ENCODE measurements around the gene HRH1.

The HRH1 gene

GRCh38 chr3:11206316-11206715, 52.0 kb downstream of the HRH1 start:
- no peaks in the 10 kb centered on the region for H4K20me1 ChIP-seq (ENCODE audit: insufficient read depth)
- H3K79me2 ChIP-seq (ENCODE audit: insufficient read depth, low read depth), result no peaks in the 10 kb centered on the region

GRCh38 chr3:11206953-11207352, 52.7 kb downstream of the HRH1 start:
- no peak overlapping the region for H3K27ac ChIP-seq
- no peaks in the 10 kb centered on the region for H3K4me1 ChIP-seq (ENCODE audit: low read depth, poor library complexity, severe bottlenecking)
- no peaks in the 10 kb centered on the region for H3K27me3 ChIP-seq (ENCODE audit: insufficient read depth, low read depth)
- H3K79me2 ChIP-seq (ENCODE audit: insufficient read depth, low read depth), result no peaks in the 10 kb centered on the region
- no peak overlapping the region for H3K4me3 ChIP-seq (IDR thresholded peaks at IDR 0.05; ENCODE audit: insufficient read depth, low read depth, low read length)
- no peak overlapping the region for H3K9ac ChIP-seq
- TF ChIP-seq CTCF (conservative IDR thresholded peaks at IDR 0.05; ENCODE audit: low read depth, low read length), result no peak
- no peak overlapping the region for H2AFZ ChIP-seq (ENCODE audit: low read depth)
- no peak overlapping the region for H3K4me2 ChIP-seq
- H4K20me1 ChIP-seq (ENCODE audit: insufficient read depth), result no peaks in the 10 kb centered on the region
- no peaks in the 10 kb centered on the region for H3K36me3 ChIP-seq (ENCODE audit: insufficient read depth)

More at GRCh38 chr3:11206316-11206715, 52.0 kb downstream of the HRH1 start:
- no peaks in the 10 kb centered on the region for H3K36me3 ChIP-seq (ENCODE audit: insufficient read depth)
- no peaks in the 10 kb centered on the region for H3K27me3 ChIP-seq (ENCODE audit: insufficient read depth, low read depth)
- H3K9ac ChIP-seq, result no peak overlapping the region
- TF ChIP-seq CTCF (conservative IDR thresholded peaks at IDR 0.05; ENCODE audit: low read depth, low read length), result no peak
- no peak overlapping the region for H3K4me3 ChIP-seq (IDR thresholded peaks at IDR 0.05; ENCODE audit: insufficient read depth, low read depth, low read length)
- no peak overlapping the region for H2AFZ ChIP-seq (ENCODE audit: low read depth)
- no peak overlapping the region for H3K4me2 ChIP-seq
- no peaks in the 10 kb centered on the region for H3K4me1 ChIP-seq (ENCODE audit: low read depth, poor library complexity, severe bottlenecking)
- H3K27ac ChIP-seq, result no peak overlapping the region

- Histone ChIP-seq H3K4me1 (ENCODE audit: low read depth, poor library complexity, severe bottlenecking) (no peaks in the 10 kb centered on the region), H3K79me2 (ENCODE audit: insufficient read depth, low read depth) (no peaks in the 10 kb centered on the region), H3K27me3 (ENCODE audit: insufficient read depth, low read depth) (no peaks in the 10 kb centered on the region), H3K4me3 (IDR thresholded peaks at IDR 0.05; ENCODE audit: insufficient read depth, low read depth, low read length) (no peak overlapping the region), H3K4me2 (no peak overlapping the region), H4K20me1 (ENCODE audit: insufficient read depth) (no peaks in the 10 kb centered on the region), H3K9ac (no peak overlapping the region), H2AFZ (ENCODE audit: low read depth) (no peak overlapping the region), H3K27ac (no peak overlapping the region), H3K36me3 (ENCODE audit: insufficient read depth) (no peaks in the 10 kb centered on the region)
- TF ChIP-seq CTCF (conservative IDR thresholded peaks at IDR 0.05; ENCODE audit: low read depth, low read length), result no peak
Measured at GRCh38 chr3:11211531-11212298, 57.4 kb downstream of the HRH1 start.

- no peak for TF ChIP-seq CTCF (conservative IDR thresholded peaks at IDR 0.05; ENCODE audit: low read depth, low read length)
- Histone ChIP-seq H3K9ac (no peak overlapping the region), H3K4me1 (ENCODE audit: low read depth, poor library complexity, severe bottlenecking) (no peaks in the 10 kb centered on the region), H3K36me3 (ENCODE audit: insufficient read depth) (no peaks in the 10 kb centered on the region), H3K79me2 (ENCODE audit: insufficient read depth, low read depth) (no peaks in the 10 kb centered on the region), H2AFZ (ENCODE audit: low read depth) (no peak overlapping the region), H3K4me2 (no peak overlapping the region), H3K4me3 (IDR thresholded peaks at IDR 0.05; ENCODE audit: insufficient read depth, low read depth, low read length) (no peak overlapping the region), H3K27me3 (ENCODE audit: insufficient read depth, low read depth) (no peaks in the 10 kb centered on the region), H4K20me1 (ENCODE audit: insufficient read depth) (no peaks in the 10 kb centered on the region), H3K27ac (no peak overlapping the region)
Measured at GRCh38 chr3:11212299-11212608, 58.0 kb downstream of the HRH1 start.
